ENCODE data around the gene EFCC1.

Gene EFCC1

GRCh38 chr3:128995737-128996136, 5.4 kb upstream of the EFCC1 start:
- no peak for DNase-seq

GRCh38 chr3:128996200-128996599, 4.9 kb upstream of the EFCC1 start:
- DNase-seq: no peak

- no peak for DNase-seq
Measured at GRCh38 chr3:128996726-128997125, 4.4 kb upstream of the EFCC1 start.

GRCh38 chr3:128997486-128998133, 3.5 kb upstream of the EFCC1 start:
- DNase-seq: no peak

- no peak for DNase-seq
Measured at GRCh38 chr3:128998561-128998960, 2.5 kb upstream of the EFCC1 start.

GRCh38 chr3:128999102-128999501, 2.0 kb upstream of the EFCC1 start:
- DNase-seq: no peak

- no peak for DNase-seq
Measured at GRCh38 chr3:129000742-129001100, 383 bp upstream of the EFCC1 start.

- no peak for DNase-seq
Measured at GRCh38 chr3:129001806-129002572, 885 bp downstream of the EFCC1 start.

GRCh38 chr3:129002573-129003569, 1.8 kb downstream of the EFCC1 start:
- DNase-seq: no peak

GRCh38 chr3:129003578-129004112, 2.5 kb downstream of the EFCC1 start:
- DNase-seq: peak; percentile 46

- DNase-seq: no peak
Measured at GRCh38 chr3:129004639-129005295, 3.7 kb downstream of the EFCC1 start.

- no peak for DNase-seq
Measured at GRCh38 chr3:129005526-129006303, 4.6 kb downstream of the EFCC1 start.

GRCh38 chr3:129006864-129007263, 5.8 kb downstream of the EFCC1 start:
- no peak for DNase-seq

- DNase-seq: no peak
Measured at GRCh38 chr3:129007792-129008191, 6.7 kb downstream of the EFCC1 start.

GRCh38 chr3:129009266-129009665, 8.2 kb downstream of the EFCC1 start:
- no peak for DNase-seq

GRCh38 chr3:129010310-129010956, 9.3 kb downstream of the EFCC1 start:
- DNase-seq: no peak

- DNase-seq: no peak
Measured at GRCh38 chr3:129013491-129013891, 12.4 kb downstream of the EFCC1 start.

- no peak for DNase-seq
Measured at GRCh38 chr3:129014148-129014547, 13.0 kb downstream of the EFCC1 start.

- no peak for DNase-seq
Measured at GRCh38 chr3:129014793-129015345, 13.8 kb downstream of the EFCC1 start.

GRCh38 chr3:129015388-129016105, 14.4 kb downstream of the EFCC1 start:
- no peak for DNase-seq

Measured in effector CD8-positive, alpha-beta T cell (primary cell).